Amniotic epithelial cell (primary cell): ENCODE data around the gene IRF5.
"Not testable (repeated sequence)": the region's sequence is repeated elsewhere in the genome, so short reads cannot be mapped to it uniquely, and the experiment has no call there.

ENCODE experiments used
- DNase-seq: peaks from one replicate; pipeline ENCODE4 v3.0.0-alpha.2; 2010; ENCODE audit warnings: low read depth

The IRF5 gene

DNA sequence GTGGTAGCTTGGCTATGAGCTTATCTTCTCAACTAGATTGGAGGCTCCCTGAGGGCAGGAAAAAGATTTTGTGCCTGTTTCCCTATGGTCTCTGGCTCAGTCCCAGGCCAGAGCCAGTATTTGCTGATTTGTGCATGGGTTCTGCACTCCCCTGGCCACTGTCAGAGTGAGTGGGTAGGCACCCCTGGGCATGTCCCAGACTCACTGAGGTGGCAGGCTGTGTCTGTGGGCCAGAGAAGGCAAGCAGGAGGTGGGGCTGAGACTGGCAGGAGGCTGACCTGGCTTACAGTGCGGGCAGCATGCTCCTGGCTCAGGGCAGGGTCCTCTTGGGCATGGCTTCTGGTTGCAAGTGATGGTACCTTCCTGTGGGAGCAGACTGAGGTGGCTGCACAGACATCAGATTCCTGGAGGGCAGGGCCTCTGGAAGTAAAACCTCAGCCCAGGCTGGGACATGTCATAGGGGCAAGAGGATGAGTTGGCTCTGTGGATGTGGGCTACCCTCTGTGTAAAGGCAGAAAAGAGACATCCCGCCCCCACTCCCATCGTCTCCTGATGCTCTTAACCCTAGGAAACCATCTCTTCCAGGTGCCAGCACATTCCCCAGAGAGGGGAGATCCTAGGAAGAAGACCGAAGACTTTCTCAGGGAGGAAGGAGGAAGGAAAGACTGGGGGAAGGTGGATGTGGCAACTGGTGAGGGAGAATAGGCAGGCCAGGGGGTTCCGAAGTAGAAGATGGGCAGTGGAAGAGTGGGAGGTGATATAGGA lies 31.5 kb upstream of the IRF5 start:
- DNase-seq, result no peak

DNA sequence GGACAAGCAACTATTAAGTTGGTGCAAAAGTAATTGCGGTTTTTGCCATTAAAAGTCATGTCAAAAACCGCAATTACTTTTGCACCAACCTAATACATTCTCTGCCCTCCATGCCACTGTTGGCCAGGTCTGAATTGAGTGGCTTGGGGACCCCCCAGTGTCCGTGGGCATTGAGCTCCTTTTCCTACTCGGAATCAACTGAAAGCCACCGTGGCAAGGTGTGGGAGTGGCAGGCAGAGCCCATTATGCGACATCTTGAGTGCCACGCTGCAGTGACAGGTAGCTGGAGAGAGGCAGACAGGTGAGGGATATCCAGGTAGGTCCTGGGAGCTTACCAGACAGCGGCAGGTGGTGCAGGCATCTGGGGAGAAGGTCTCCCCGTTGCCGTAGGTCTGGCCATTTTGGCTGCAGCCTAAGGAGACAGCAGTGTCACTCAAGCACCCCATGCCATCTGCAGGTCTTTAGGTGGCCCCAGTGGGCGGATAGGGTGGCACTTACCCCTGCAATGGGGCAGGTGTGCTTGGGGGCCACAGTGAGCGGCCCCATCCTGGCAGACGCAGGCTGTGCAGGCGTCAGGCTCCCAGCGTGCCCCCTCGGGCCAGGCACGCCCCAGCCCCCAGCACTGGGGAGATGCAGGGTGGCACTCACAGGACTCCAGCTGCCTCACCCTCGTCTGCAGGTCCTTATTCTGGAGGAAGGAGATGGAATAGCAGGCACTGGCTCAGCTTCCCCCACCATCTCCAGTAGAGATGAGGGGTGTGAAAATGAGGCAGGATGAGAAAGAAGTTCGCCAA lies 30.8 kb upstream of the IRF5 start:
- no peak for DNase-seq

DNA sequence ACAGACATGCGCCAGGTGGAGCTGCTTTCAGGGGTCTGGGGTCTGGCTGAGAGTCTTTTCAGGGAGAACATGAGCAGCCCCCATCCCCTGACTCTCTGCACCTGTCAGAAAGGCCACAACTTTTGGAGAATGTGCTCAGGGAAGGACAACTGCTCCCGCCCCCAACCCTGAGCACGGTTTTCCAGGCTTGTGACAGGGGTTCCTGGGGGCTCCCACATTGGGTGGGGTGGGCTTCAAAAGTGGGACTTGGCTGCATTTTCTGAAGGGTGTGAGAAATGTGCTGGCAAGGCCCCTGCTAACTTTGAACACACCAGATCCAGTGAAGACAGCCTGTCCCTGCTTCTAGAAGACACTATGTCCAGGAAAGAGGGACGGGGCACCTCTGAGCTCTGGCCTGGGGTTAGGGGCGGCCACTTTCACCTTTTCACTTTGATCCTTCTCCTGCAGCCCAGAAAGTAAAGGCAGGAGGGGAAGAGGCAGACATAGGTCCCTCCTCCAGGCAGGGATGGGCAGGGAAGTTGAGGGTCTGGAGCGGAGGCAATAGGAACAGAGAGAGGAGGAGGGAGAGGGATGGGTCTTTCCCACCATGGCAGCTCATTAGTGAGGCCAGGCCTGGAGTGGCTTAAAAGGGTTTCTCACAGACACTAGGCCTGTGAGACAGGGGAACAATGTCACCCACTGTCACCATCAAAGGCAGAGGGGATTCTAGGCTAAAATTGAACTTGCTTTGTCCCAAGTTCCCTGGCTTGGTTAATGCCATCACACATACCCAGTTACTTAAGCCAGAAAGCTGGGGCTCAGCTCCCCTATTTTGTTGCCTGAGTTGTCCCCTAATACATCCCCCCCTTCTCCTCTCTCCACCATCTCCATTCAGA lies 28.7 kb upstream of the IRF5 start:
- no peak for DNase-seq

DNA sequence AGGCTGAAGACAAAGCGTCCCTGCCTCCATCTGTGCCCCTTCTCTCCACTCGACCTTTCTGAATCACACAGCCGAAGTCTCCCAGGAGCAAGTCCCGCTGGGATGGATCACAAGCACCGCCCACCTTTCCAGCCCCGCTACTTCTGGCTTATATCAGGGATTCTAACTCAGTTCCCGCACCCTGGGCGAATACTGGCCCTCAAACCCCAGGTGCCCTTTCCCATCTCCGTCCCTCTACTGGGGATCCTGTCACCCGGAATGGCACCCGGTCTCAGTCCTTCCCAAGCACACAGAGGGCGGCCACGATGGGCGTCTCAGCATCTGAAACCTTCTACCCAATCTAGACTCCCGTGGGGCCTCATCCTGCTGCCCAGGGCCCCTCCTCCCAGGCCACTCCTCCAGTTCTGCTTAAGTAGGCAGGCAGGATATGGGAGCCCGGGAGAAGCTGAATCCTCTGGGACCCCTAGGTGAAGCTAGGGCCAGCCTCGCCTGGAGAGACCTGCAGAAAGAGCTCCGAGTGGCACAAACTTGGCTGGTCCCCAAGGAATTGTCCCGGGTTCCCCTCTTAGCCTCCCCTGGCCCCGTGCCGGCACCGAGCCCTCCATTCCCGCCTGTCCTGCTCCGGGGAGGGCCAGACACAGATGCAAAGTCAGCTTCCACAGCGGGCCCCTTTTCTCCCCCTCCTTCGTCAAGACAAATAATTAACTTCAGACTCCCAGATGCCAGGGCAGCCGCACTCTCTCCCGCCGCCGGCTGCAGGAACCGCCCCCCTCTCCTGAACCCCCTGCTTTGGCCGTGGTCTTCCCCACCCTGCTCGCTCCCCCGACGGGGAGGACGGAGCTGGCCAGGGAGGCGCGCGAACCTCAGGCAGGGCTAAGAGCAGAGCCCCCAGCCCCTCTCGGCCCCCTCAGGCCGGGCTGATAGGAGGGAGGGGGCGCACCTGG lies 27.8 kb upstream of the IRF5 start:
- DNase-seq, result peak; percentile 52

DNA sequence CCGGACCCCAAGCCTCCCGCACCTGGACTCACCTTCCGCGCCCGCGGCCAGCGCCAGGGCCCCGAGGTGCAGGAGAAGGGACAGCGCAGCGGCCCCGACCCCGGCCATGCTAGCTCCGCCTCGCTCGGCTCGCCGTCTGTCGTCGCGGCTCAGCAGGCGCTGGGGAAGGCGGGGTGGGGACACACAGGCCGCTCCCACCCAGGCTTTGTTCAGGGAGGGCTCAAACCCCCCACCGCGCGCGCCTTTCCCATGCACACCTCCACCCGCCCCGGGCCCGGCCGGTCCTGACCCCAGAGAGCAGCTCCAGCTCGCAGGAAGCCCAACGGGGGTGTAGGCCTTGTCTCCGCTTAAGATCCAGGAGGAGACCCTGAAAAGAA lies 27.2 kb upstream of the IRF5 start, which contains the start of gene KCP:
TSS of gene KCP (minus strand) at position 141 of the 377 bp plus-strand sequence. CDS start at position 108, 33 bp downstream.
- no peak for DNase-seq

DNA sequence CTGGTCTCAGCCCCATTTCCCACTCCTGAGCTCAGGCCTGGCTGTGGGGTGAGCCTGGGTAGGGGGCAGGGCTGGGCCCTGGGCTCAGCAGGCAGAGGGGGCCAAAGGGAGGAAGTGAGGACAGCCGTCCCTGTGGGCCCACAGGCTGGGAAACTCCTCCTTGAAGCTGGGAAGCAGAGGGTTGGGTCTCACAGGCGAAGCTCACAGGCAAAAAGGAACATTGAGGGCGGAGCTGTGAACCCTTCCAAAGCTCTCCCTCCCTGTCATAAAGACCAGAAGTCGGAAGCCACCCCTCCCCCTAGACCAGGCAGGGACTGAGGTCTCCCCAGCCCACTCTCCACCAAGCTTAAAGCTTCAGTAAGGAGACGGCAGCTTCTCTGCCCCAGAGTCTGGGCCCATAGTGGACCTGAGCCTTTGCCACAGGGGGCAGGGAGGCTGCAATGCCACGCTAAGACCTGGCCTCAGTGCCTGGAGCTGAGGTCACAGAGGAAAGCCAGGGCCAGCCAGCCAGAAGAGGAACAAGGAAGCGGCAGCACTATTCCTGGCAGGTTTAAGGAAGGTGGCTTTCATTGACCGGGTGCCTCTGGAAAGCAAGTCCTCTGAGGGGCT lies 26.2 kb upstream of the IRF5 start:
- no peak for DNase-seq

DNA sequence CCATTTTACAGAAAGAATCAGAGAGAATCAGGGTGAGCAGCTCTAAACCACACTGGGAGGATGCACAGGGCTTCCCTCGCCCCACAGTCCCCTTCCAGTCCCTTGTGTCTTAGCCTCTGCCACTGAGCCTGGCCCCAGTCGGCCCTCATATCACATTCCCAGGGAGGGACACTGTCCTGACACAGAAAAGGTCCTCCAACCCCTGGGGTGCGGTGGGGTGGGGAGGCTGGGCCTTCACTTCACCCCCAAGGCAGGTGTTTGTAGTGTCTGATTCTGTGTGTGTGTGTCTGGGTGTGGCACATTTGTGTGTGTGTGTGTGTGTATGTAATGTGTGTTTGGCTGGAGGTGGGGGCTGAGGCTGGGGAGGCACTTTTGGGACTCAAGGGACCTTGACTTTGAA lies 25.4 kb upstream of the IRF5 start:
- no peak for DNase-seq

DNA sequence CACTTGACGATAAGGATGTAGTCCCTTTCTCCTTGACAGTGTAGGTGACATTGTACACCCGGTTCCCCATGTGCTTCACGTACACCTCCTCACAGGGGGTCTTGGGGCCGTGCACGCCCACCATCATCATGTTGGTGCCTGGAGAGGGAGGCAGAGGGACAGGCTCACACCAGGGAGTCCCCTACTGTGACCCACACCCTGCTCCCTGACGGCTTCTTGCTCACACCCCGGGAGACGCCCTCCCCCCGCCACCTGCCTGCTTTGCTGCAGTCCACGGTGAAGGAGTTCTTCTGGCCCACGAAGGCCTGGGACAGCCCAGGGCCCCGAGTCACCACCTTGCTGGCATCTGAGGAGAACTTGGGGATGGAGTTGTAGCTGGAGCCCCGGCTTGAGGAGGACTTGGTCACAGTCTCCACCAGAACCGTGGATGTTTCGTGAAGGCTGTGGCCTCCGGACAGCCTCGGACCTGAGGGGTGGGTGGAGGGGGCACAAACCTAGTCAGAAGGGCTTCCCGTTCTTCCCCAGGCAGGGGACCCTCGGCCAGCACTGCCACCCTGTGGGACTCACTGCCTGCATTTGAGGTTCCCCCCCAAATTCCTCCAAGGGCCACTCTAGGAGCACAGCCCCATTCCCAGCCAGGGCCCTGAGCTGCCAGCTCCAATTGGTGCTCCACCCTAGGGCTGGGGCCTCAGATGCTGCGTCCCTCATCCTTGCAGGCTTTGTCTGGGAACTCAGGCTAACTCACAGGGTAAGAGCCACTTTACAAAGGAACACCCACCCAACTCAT lies 24.8 kb upstream of the IRF5 start:
- DNase-seq, result not testable (repeated sequence)

DNA sequence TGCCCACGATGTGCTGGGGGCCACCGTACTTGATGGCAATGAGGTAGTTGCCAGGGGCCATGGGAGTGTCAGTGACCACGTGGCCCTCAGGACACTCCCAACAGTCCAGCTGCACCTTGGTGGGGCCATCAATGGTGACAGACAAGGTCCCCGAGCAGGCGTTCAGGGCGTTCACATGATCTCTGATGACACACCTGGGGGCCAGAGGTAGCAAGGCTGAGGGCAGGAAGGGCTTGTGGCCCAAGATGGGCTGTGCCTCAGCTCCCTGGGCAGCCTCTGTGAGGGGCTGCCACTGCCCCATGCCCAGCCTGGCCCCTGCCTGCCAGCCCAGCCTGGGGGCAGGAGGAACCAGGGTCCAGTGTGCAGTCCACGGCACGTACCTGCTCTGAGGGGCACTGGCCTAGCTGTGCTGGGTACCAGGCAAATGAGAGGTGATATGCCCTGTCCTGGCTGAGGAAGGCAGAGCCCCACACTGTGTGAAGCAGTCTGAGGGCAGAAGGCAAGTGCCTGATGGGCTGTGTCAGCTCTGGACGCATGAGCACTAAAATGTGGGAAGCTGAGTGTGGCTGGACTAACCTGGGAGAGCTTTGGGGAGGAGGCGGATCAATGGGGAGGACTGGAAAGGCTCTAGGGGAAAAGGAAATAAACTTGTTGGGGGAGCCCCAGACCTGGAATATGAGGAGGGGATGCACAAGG lies 23.7 kb upstream of the IRF5 start:
- DNase-seq, result no peak

DNA sequence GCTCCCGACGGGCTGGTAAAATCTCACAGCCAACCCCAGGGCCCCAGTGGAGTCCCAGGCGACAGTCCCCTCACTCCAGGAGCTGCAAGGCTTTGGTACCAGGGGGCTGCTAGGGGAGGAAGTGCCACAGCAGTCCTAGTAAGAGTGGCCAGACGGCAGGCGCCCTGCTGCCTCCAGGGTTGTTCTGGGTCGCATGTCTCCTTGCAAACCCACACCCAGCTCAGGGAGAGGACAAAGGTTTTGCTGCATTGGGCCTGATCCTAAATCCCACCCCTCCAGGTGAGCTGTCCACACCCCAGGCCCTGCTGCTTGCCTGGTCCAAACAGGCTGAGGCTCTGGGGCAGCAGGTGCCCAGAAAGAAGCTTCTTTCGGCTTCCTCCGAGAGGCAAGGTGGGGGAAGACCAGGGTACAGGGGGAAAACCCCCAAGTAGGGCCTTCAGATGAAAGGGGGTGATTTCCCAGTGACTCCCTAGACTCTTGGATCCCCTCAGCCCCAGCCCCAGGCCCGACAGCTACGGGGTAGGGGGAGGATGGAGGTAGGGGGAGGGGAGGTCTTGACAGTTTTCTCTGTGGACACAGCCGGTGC lies 23.1 kb upstream of the IRF5 start:
- DNase-seq, result no peak

DNA sequence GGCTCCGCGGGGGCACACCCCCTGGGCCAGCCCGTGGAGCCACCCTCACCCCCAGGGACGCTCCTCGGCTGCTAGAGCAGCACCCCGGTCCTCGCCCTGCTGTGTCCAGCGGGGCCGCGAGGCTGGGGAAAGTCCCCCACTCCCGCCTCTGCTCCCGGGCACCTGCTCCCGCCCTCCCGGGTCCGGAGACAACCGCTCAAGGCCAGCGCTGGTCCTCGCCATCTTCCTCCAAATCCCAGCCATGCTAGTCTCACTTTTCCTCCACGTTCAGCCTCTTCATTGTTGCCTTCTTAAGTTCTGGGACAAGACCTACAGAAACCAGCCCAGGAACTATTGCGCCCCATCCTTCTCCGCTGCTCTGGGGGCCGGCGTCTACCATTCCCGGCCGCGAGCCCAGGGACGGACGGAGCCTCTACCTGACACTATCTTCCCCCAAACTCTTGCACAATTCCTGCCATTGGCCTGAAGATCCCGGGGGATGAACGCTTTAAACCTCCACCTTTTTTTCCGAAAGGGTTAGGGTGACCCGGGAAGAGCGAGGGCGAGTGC lies 22.4 kb upstream of the IRF5 start:
- no peak for DNase-seq

DNA sequence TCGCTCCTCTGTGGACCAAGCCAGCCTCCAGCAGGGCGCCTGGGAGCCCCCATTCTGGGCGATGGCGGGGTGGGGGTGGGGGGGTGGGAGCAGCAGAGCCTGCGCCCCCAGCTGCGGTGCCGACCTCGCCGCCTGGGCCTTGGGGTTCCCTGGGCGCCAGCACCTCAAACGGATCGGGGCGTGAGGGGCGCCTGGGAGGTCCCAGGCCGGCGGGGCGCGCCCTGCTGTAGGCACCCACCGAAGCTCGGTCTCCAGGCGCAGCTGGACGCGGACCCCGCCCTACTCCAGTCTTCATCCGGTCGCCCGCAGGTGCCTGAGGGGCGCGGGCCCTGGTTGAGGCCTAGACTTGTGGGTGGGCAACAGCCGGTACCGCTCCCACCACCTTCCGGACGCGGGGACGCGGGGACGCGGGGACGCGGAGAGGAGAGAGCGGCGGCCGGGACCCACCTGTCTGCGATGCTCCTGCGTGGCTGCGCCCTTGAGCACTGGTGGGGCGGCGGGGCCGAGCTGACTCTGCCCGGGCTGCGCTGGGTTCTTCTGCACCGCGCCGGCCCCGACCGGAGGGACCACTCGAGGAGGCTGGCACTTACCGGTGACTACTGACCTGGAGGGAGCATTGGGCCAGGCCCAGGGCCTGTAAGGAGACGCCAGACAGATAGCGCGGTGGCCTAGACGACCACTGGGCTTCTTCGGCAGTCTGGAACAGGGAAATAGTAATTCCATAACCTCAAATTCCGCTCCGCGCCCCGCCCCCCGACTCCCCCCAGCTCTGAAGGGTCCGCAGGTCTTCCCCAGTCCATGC lies 21.7 kb upstream of the IRF5 start:
- no peak for DNase-seq

DNA sequence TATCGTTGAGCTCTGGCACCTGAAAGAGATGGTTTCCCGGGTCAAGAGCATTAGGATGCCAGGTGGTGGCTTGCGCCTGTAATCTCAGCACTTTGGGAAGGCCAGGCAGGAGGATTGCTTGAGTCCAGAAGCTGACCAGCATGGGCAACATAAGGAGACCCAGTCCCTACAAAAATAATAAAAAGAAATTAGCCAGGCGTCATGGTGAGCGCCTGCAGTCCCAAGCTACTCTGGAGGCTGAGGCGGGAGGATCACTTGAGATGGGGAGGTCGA lies 21.1 kb upstream of the IRF5 start:
- no peak for DNase-seq

DNA sequence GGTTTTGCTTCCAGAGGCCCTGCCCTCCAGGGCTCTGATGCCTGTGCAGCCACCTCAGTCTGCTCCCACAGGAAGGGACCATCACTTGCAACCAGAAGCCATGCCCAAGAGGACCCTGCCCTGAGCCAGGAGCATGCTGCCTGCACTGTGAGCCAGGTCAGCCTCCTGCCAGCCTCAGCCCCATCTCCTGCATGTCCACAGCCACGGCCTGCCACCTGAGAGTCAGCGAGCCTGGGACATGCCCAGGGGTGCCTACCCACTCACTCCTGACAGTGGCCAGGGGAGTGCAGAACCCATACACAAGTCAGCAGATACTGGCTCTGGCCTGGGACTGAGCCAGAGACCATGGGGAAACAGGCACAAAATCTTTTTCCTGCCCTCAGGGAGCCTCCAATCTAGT lies 20.6 kb upstream of the IRF5 start:
- DNase-seq, result no peak

DNA sequence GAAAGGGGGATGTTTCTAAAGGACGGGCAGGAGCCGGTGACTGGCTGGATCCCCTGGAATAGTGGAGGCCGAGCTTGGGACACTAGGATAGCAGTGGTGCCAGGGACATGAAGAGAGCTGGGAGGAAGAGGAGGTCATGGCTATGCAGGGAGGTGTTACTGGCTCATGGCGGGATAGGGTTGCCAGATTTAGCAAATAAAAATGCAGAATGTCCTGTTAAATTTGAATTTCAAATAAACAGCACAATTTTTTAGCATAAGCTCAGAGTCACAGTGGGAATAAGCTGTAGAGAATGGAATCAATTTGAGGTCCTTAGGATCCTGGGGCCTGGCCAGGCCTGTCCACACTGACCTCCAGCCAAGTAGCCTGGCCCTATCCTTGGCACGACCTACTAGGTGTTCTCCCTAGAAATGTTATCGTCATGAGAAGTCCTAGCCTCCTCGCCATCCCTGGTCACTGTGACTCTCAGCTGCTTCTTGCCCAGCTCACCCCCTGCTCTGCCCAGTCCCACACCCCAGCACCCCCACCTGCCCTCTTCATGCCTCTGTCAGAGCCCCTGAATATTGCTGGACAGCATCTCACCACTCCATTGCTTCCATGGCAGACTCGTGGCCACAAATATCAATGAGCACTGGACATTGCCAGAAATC lies 19.6 kb upstream of the IRF5 start:
- no peak for DNase-seq

DNA sequence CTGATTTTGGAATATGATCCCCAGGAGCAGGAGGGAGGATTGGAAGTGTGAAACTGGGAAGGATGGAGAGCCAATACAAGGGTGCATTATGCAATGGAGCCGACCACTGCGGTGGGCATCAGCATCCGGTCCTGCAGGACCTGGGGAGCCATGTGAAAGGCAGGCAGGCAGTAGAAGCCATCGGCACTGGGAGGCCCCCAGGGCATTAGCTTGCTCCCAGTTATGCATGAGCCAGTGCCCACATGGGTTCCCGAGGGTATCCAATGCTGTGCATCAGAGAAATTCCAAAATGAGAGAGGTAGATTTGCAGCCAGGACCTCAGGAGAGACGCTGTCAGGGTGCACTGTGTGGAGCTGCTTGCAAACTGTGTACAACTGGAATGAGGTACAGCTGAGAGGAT lies 18.5 kb upstream of the IRF5 start:
- DNase-seq, result no peak

DNA sequence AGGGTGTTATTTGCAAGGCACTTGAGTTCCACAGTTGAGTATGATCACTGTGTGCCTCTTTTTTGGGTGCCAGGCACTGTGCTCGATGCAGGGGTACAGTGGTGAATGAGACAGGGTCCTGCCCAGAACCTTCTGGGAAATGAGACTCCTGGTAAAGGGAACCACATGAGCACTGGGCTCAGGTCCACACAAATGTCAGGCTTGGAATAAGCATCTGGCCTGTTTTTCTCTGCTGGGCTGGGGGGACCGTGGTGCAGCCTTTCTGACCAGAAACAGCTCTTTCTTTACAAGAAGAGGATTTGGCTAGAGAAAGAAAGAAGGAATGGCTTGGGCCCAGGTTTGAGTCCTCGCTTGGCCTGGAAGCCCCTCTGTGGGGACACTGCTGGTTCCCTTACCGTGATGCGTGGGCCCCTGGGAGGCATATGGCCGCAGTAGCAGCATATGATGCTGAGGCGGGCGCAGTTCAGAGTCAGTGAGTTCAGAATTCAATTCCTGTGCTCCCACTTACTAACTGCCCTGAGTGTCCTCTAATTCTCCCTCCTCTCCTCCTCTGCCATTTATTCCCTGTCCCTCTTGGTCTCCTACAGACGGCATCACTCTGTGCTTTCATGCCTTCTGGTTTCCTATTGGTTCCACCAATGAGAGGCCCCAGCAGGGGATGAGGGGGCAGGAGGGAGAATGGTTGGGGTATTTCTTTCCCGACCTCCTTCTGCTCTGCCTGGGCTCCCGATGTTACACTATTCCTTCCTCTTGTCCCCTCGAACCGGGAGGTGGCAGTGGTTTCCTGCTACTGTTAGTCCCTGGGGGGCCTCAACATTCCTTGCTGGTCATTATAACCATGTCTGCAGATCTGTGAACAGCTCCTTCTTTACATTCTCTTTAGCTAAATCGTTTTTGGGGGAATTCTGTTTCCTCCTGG lies 17.6 kb upstream of the IRF5 start:
- DNase-seq, result no peak
